ENCODE data around the gene MAN1C1.
"Not testable (repeated sequence)": the region's sequence is repeated elsewhere in the genome, so short reads cannot be mapped to it uniquely, and the experiment has no call there.

MAN1C1 gene

DNA sequence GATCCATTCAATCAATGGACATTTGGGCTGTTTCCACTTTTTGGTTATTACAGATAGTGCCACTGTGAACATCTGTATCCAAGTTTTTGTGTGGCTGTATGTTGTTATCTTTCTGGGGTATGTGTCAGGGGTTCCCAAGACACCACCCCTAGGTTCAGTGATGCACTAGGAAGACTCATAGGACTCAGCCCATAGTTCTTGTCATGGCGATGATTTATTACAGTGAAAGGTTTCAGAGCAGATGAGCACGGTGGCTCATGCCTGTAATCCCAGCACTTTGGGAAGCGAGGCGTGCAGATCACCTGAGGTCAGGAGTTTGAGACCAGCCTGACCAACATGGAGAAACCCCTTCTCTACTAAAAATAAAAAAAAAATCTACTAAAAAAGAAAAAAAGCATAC, 64.1 kb downstream of the MAN1C1 start:
- DNase-seq (ENCODE audit: low read depth): no peak

DNA sequence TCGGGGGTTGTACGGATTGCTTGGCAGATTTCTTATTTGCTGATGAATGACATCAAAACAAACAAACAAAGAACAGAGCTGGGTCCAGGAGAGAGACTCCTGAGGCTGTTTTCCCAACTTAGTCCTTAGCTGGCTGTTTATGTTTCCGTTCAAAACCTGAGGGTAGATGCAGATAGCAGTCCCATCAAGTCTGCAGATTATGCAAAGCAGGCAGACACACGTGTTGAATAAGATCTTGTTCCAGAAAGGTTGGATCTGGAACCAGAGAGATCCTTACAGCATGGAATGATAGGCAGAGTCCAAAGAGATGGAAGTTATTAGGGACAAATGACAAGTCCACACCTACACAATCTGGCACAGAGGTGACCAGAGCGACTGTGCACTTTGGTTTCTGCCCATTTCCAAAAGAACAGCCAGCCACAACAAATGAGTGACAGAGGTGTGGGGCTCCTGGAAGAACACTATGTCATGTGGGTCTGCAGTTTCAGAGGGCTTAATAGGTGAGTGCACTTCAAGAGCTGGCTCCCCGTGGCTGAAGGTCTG, 65.5 kb downstream of the MAN1C1 start:
- DNase-seq (ENCODE audit: low read depth): no peak

DNA sequence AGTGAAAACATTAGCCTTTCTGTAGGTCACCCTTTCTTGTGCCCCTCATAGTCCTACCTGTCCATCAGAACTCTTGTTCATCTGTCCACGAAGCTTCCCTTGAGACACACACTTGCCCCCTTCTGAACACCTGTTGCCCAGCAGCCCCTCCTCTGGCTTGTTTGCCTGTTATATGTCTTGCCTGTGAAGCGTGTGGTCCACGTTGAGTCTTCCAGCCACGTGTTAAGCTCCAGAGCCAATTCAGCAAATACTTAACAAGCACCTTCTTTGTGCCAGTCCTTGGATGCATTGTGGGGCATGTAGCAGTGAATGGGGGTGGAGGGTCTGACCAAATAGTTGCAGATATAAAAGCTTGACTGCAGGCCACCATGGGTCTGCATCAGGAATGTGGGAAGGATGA, 66.6 kb downstream of the MAN1C1 start:
- DNase-seq (ENCODE audit: low read depth): no peak

GRCh38 chr1:25683731-25684130, 67.1 kb downstream of the MAN1C1 start:
- no peak for DNase-seq (ENCODE audit: low read depth)

GRCh38 chr1:25684216-25684965, 67.8 kb downstream of the MAN1C1 start:
- no peak for DNase-seq (ENCODE audit: low read depth)

DNA sequence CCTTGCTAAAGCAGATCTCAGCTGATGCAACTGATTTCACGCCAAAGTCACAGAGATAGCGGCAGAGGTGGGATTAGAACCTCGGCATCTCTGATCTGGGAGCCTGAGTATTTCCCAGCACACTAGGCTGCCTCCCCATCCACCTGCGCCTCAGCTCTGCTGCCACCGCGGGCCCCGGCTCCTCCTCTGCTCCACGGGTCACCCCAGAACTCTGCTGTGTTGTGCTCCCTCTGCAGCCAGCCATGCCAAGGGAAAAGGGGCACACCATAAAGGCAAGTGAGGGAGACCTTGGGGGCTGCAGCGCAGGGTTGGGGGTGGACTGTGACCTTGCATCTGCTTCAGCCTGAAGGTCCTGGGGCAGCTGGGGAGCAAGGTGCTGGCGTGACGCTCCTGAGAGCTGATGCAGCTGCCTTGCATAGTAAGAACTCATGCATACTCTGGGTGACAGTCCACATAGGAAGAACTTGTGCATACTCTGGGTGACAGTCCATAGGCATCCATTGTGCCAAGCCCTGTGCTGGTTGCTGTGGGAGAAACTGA, 68.7 kb downstream of the MAN1C1 start:
- DNase-seq (ENCODE audit: low read depth): no peak

- DNase-seq (ENCODE audit: low read depth): no peak
These were observed 69.5 kb downstream of the MAN1C1 start for GRCh38 chr1:25685938-25686665.

- DNase-seq (ENCODE audit: low read depth): no peak
These were observed 70.8 kb downstream of the MAN1C1 start for GRCh38 chr1:25687221-25688017.

DNA sequence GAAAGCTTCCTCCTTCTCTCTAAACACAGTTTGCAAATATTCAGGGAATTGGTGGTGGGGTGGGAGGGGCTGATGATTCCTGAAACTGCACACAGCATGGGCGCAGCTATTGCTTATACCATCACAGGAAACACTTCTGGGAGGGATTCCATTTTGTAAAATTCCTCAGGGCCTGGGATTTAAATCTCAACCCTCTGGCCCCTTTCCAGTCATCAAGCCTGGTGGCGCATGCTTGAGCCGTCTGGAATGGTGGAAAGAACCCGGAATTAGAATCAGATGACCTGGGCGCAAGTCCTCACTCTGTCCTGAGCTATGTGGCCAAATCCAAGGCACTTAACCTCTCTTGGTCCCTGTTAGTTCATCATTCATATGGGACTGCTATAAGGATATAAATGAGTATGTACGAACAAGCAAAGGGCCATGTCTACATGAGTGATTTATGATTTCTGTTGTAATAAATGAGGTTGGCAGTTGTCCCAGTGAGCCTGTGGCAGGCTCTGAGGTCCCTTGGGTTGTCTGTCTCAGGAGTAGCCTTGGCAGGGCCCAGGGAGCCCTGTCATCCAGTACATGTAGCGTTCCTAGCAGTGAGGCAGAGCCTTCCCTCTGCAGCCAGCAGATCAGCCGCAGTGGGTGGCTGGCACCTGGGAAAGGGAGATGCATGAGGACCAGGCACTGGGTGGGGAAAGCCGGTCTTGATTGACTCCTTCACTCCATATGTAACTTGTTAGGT, 72.0 kb downstream of the MAN1C1 start:
- no peak for DNase-seq (ENCODE audit: low read depth)

- no peak for DNase-seq (ENCODE audit: low read depth)
These were observed 73.2 kb downstream of the MAN1C1 start for GRCh38 chr1:25689686-25690381.

DNA sequence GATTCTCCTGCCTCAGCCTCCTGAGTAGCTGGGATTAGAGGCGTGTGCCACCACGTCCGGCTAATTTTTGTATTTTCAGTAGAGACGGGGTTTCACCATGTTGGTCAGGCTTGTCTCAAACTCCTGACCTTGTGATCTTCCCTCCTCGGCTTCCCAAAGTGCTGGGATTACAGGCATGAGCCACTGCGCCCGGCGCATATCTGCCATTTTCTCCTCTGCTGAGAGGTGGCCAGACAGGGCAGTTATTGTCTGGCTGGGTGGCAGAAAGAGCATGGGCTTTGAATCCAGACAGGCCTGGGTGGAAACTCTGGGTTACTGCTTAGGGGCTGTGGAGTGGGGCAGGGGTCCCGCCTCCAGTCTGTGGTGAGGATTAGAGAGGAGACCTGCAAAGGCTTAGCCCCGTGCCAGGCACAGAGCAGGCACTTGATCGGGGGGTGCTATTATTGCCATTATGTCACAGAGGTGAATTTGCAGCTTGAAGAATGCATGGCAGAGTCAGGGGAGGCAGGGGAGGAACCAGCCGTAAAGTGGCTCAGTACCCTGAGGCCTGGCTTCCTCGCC, 73.9 kb downstream of the MAN1C1 start:
- no peak for DNase-seq (ENCODE audit: low read depth)

- DNase-seq (ENCODE audit: low read depth): no peak
These were observed 74.6 kb downstream of the MAN1C1 start for GRCh38 chr1:25691211-25691610.

GRCh38 chr1:25692560-25692959, 76.0 kb downstream of the MAN1C1 start:
- no peak for DNase-seq (ENCODE audit: low read depth)

- DNase-seq (ENCODE audit: low read depth): no peak
These were observed 77.8 kb downstream of the MAN1C1 start for GRCh38 chr1:25694167-25695007.

DNA sequence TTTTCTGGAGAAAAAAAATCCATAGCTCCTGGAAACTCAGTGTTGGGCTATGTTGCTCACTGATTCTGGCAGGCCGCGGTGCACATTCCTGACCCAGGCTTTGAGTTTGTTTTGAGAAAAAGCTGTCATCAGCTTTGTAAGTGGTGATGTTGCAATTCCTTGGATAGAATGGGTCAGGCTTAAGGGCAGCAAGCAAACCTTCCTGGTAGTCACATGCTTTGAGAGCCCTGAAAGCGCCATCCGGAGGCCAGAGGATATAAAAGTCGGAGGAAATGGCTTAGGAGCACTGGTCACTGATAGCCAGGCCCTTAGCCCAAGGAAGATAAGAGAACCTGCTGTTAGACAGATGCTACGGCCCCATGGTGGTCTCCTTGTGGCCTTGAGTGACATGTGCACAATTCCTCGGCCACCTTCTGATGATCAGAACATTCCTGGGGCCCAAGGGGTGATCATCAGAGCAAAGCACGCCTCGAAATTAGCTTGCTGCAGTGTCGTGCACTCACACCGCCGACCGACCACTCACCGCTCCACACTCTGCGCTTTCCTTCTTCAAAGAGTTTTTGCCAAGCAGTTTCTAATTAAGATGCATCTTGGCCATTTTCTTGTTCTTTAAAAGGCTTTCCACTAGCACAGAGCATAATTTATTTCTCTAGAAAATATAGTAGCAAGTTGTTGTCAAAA, 78.6 kb downstream of the MAN1C1 start:
- no peak for DNase-seq (ENCODE audit: low read depth)

- DNase-seq (ENCODE audit: low read depth): no peak
These were observed 79.2 kb downstream of the MAN1C1 start for GRCh38 chr1:25695771-25696311.

- DNase-seq (ENCODE audit: low read depth): not testable (repeated sequence)
These were observed 80.1 kb downstream of the MAN1C1 start for GRCh38 chr1:25696643-25697042.

- no peak for DNase-seq (ENCODE audit: low read depth)
These were observed 81.0 kb downstream of the MAN1C1 start for GRCh38 chr1:25697435-25698217.

All from stimulated activated CD8-positive, alpha-beta memory T cell treated with anti-CD3 and anti-CD28 coated beads, Interleukin-12 subunit alpha, Interleukin-12 subunit beta, amount 100 ng/mL, for 4 hours (primary cell).